HG02870 (cell line): ENCODE measurements around the gene PAXX.

Experiments used
- ATAC-seq: cut with Tn5 transposase; IDR thresholded peaks from one replicate; pipeline ENCODE4 v1.9.1; 2021; ENCODE audit warnings: mild to moderate bottlenecking, moderate library complexity; ENCODE audit not compliant: unreplicated experiment

Gene PAXX

DNA sequence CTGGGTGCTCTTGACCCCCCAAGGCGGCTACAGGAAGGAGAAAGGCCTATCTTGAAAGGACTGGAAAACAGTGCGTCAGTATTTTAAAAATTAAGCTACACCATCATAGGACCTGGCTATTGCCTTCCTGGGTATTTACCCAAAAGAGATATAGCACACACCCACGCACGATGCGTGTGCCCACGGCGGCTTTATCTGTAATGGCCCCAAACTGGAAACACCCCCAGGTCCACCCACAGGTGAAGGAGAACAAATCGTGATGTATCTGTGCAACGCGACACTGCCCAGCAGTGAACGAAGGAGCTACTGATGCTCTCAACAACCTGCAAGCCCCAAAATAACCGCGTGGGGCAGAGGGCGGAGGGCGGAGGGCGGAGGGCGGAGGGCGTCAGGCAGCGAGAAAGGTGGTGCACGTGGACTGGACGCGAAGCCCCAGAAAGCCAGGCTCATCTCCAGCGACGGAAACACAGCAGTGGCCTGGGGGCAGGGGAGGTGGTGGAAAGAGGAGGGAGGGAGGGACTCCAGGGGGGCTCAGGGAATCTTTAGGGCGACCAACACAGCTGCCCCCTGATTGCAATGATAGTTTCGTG, 27.3 kb upstream of the PAXX start:
- ATAC-seq = no peak

DNA sequence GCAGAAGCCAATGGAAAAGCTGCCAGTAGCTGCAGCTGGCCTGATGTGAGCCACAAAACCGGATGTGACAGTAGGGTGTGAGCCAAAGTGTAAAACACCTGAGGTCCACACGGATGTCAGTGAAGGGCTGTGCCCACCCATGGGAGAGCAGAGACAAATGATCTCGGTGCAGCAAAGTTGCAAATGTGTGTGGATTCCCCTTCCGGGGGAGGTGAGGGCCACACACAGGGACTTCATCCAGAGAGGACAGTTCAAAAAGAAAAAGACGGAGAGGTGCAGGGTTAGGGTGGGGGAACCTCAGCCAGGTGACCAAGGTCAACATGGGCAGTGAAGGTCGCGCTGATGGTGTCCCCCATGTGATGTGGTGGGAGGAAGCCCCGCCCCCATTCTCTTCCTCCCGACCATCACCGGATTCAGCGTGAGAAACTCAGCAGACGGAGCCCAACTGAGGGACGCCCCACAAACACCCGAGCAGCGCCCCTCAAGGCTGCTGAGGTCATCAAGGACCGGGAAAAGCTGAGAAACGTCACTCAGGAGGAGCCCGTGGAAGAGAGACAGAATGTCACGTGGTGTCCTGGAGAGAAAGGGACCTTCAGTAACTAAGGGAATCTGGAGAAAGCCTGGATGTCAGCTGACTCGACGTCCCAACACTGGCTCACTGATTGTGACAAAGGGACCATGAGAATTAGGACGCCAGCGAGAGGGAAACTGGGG, 26.3 kb upstream of the PAXX start:
- ATAC-seq = no peak

DNA sequence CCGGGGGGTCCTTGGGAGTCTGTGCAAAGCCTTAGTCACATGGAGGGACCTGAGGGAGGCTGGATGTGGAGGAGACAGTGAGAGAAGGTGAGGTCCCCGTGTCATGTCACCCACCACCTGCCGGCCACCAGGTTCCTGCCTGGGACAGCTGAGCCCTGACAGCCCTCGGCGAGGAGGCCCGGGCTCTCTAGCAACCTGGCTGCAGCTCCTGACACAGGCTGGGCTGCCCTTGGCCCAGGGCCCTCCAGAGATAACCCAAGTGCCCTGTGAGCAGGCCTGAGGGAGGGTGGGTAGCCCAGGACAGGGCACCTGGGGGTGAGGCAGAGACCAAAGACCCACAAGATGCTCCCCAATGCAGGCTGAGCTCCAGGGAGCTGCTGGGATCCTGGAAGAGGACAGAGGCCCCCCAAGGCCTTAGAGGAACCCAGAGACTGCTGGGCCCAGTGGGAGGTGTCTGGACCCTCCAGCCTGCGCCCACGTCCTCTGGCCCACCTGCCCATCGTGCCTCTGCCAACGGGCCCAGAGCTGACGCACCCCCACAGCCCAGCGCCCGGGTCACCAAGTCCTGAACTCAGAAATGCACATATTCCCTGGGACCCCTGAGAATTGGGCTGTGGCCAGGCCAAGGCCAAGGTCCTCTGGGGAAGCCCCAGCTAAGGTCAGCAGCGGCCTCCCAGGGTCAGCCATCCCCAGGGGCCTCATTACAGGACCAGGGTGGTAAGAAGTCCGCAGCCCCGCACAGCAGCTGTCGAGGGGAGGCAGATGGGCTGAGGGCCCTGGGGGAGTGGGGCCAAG, 23.7 kb upstream of the PAXX start:
- ATAC-seq = no peak

DNA sequence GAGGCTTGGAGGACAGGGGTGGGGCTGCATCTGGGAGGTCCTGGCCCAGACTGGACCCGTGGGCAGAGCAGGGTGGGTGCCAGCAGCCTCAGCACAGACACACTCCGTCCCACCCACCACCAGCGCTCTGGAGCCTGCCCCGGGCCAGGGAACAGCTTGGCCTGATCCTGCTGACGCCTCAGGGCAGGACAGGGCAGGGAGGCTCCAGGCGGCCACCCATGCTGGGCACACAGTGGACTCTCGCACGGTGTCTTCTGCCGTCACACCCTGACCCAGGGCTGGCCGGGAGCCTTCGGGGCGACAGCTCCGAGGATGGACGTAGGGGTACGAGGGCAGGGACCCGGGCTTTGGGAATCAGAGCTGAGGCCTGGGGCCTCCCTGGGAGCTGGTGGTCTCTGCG, 23.1 kb upstream of the PAXX start:
- ATAC-seq = no peak

DNA sequence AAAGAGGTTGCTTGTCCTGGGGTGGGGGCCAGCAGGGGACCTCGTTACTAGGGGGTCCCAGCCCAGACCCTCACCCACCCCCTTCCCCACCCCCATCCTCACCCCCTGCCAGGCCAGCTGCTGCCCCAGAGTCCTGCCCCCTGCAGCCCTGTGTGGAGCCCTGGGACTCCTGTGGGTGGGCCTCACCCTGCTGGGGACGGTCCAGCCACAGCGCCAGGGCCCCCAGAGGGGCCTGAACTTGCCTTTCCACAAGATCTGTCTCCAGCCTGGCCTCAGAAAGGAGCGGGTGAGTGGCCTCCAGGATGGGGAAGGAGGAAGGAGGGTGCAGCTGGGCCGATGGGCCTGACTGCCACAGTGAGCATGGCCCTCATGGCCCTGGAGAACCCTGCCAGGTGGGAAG, 22.4 kb upstream of the PAXX start:
- no peak for ATAC-seq

DNA sequence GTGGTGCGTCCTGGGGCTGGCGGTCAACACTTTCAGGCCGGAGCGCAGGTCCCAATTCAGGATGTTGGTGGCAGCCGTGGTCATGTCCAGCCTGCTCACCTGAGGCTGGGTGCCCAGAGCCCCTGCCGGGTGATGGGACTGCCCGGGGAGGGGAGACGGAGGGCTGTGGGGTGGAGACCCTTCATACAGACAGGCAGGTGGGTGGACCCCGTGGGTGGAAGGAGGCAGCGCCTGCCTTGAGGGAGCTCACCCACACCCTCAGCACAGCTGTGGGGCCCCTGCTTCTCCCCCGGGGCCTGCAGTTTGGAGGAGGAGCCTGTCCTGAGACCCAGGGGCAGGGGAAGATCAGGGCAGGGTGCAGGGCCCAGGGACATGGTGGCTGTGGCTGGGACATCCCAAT, 21.9 kb upstream of the PAXX start:
- no peak for ATAC-seq

DNA sequence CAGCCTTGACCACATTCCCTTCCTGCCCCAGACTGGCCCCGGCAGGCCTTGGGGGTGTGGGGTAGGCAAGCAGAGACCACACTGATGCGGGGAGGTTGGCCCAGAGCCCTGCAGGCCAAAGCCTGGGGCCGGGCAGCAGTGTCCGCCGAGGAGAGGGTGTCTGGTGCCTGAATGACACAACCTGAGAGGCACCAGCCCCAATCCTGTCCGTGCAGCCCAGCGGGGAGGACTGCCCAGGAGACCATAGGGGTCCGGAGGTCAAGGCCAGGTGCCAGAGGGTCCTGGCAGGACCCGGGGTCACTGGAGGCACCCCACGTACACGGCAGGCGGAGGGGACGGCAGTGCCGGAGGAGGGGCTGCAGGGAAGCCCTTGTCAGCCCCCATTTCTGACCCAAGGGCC, 20.5 kb upstream of the PAXX start:
- ATAC-seq = no peak

DNA sequence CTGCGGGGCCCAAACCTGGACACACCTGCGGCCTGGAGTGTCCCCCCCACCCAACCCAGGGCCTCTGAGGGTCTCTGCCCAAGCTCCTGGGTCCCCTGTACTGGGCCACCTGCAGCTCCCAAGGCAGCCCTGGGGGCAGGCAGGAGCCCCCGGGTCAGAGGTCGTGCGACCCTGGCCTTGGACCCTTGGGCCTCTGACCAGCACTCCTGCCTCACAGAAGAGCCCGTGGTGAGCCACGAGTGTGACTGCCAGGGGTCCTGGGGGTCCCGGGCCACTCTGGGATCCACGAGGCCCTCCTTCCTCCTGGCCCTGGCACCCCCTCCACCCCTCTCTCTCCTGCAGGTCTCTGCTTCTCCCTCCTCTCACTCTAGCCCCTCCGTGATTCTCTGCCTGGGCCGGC, 19.9 kb upstream of the PAXX start:
- ATAC-seq = no peak

DNA sequence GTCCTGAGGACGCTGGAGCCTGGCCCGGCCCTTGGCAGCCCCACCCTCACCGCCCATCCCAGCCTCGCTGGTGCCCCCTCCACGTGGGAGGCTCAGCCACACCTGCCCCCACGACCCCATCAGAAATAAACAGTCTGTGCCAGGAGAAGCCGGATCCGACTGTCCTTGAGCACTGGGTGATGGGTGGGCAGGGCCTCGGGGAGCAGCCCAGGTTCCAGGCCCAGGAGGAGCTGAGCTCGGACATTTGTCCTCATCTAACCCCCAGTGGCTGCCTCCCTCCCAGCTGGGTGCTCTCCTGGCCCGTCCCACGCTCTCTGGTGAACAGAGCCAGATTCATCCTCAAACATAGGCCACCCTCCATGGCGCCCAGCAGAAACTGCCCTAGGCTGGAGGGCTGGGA, 19.5 kb upstream of the PAXX start:
- no peak for ATAC-seq

DNA sequence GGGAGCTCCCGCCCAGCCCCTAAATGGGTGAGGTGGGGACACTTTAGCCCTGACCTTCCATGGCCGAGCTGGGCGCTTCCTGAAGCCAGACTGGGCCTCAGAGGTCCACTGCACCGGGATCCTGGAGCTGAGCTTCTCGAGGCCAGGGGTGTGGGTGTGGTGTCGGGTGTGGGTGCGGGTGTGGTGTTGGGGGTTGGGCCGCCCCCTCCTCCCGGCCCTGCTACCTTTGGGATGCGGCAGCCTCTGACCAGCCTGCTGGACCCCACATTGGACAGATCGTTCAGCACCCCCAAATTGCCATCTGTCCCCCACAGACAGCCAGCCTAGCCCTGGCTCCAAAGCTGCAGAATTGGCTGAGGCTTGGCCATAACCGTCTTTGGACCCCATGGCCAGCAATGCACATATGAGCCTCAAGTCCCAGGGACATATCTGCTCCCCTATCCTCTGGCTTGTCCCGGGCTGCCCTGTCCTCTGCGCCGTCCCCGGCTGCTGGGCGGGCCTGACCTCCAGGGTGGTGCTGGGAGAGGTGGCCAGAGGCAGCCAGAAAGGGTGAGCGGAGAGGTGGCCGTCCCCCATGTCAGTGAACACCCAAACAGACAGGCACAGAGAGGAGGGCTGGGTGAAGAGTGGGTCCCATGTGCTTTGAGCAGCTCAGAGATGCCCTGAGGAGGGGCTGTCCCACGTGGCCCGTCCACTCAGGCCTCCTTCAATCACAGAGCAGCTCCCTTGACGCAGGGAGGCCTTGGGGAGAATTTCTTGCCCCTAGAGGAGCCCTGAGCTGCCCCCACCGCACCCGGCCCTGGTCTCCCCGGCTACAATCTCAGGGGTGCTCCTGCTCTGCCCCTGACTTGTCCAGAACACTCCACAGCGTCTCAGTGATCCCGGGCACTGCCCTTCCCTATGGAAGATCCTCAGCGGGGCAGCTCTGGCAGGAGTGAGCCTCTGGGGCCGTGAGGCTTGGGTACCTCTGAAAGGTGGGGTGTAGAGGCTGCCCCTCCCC, 18.3 kb upstream of the PAXX start:
- no peak for ATAC-seq

DNA sequence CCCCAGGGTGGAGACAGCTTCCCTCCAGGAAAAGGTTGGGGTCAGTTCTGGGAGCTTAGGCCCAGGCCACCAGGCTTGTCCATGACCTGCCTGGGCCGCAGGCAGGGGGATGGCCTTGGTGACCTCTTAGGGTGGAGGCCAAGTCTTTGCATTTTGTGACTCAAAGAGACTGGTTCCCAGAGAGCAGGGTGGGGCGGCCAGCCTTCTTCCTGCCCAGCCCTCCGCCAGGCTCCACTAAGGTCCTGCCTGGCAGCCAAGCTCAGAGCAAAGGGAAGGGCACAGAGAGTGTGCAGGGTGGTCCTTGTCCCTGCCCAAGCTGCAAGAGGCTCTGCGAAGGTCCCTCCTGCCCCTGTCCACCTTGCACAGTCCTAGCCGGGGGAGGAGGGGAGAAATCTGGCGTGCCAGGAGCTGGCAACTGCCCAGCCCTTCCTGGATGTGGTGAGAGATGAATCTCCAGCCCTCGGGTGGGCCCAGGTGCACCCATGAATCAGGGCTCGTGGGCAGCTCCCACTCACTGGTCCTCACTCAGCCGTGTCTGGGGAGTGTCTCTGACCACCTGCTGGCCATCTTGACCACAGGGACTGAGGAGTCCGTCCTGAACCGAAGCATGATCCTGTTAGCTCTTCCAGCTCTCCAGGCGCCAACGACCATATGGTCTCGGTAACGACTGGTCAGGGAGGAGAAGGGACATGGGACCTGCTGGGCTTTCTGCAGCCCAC, 17.2 kb upstream of the PAXX start:
- no peak for ATAC-seq

DNA sequence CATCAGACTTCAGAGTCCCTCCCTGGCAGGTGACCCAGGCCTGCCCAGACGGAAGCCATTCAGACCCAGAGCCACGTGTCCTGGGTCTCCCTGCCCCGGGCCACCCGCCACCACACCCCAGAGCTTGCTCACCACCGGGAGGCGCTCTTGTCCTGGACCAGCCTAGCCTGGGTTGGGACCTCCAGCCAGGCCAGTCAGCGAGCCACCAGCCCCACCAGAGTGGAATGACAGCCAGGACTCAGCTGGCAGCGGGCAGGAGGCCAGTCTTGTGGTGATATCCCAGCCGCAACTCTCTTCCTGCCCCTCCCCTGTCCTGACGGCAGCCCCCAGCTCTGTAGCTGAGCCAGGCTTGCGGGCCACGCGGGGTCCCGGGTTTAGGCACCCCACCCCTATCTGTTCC, 16.6 kb upstream of the PAXX start:
- ATAC-seq = no peak

DNA sequence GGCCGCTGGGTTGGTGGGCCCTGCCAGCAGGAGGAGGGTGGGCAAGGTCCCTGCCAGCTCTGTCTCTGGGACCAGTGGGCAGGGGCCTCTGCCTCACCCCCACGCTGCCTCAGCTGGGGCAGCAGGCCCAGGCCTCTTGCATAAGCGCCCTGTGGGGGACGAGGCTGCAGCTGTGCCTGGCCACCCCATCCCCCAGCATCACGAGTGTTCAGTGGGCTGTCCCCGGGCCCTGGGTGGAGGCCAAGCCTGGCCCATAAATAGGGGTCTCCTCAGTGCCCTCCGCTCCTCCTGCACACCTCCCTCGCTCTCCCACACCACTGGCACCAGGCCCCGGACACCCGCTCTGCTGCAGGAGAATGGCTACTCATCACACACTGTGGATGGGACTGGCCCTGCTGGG, 15.0 kb upstream of the PAXX start, which contains the start of gene PTGDS:
TSS of gene PTGDS (plus strand) at position 282 of the 400 bp plus-strand sequence. CDS start at position 357, 75 bp downstream.
- ATAC-seq = no peak

DNA sequence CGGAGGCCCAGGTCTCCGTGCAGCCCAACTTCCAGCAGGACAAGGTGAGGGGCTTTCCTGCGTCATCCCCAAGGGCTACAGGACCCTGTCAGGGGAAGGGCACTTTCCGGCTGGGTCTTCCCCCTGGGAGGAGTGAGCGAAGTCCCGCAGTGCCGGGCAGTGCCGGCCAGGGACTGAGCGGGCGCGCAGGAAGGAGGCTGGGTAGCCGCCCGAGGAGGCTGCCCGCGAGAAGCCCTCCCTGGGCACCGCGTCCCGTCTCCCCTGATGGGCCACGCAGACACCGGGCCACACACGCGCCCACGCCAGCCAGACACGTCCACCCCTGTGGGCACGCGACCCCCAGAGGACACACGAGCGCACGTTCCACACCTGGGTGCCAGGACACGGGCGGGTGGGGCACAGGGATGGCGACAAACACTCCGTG, 14.6 kb upstream of the PAXX start:
- ATAC-seq = no peak

DNA sequence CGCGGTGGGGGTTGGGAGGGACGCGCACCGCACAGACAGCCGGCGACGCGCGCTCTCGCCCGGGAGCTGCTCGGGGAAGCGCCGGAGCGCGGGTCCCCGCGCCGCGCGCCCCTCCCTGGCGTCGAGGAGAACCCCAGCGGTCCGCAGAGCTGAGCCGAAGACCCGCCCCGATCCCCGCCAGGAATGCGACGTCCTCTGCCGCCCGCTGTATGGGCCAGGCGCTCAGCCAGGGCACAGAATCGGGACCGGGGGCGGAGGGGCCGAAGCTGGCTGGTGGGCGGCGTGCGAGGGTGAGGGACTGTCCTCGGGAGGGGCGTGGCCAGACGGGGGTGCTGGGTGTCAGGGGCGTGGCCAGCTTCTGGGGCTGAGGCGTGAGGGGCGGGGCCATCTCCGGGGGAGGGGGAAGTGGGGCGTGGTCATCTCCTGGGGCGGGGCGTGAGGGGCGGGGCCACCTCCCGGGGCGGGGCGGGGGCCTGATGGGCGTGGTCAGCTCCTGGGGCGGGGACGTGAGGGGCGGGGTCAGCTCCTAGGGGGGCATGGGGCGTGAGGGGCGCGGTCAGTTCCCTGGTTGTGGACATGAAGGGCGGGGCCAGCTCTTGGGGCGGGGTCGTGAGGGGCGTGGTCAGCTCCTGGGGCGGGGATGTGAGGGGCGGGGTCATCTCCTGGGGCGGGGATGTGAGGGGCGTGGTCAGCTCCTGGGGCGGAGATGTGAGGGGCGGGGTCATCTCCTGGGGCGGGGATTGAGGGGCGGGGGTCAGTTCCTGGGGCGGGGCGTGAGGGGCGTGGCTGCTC, 14.0 kb upstream of the PAXX start:
- no peak for ATAC-seq

DNA sequence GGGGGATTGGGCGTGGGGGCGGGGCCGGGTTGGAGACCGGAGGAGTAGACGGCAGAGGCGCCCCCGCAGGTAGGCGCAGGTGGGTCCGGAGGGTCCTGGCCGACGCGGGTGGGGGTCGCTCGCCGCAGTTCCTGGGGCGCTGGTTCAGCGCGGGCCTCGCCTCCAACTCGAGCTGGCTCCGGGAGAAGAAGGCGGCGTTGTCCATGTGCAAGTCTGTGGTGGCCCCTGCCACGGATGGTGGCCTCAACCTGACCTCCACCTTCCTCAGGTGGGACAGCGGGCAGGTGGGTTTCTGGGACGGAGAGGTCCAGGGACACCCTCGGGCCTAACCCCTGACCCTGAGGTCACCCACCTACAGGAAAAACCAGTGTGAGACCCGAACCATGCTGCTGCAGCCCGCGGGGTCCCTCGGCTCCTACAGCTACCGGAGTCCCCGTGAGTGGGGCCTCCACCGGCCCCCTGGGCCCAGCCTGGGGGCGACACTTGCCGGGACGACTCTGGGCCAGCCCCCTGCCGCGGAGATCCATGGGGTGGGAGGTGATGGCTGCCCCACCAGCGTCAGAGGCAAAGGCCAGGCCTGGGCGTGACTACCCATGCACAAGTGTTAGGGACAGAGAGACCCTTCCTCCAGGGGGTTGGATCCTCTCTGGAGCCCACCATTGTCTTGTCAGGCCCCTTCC, 13.2 kb upstream of the PAXX start:
- no peak for ATAC-seq

DNA sequence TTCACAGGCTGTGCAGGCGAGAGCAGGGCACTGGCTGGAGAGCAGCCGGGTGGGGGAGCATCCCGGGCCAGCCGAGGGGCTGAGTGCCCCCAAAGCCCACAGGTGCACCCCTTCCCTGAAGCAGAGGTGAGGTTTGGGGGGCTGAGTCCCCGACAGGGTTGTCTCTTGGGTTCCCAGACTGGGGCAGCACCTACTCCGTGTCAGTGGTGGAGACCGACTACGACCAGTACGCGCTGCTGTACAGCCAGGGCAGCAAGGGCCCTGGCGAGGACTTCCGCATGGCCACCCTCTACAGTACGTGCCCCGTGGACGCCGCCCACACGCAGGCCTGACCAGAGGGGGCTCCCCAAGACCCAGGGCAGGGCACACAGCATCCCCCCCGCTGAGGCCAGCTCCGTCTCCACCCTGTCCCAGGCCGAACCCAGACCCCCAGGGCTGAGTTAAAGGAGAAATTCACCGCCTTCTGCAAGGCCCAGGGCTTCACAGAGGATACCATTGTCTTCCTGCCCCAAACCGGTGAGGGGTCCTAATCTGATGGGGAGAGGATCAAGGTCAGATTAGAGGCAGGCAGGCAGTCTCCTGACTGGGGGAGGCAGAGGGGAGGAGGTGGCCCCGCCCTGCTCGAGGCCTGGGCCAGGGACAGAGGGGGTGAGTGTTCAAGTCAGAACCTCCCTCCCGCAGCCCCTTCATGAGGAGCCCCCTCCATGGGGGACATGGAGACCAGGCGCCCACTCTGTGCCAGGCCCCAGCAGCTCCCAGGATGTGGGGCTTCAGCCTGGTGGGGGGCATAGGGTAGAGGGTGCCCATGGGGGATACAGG, 12.2 kb upstream of the PAXX start:
- no peak for ATAC-seq
